ENCODE data around the gene RNF141.

The RNF141 gene

GRCh38 chr11:10561043-10561818 is 20.2 kb upstream of the RNF141 start:
- DNase-seq (ENCODE audit: low read depth in 1 of 2, low spot score in 1 of 2), result no peak

- no peak for DNase-seq (ENCODE audit: low read depth in 1 of 2, low spot score in 1 of 2)
Measured at GRCh38 chr11:10558288-10558687, 17.3 kb upstream of the RNF141 start.

GRCh38 chr11:10556590-10556989 is 15.6 kb upstream of the RNF141 start:
- no peak for DNase-seq (ENCODE audit: low read depth in 1 of 2, low spot score in 1 of 2)

GRCh38 chr11:10551845-10552352 is 10.9 kb upstream of the RNF141 start:
- no peak for DNase-seq (ENCODE audit: low read depth in 1 of 2, low spot score in 1 of 2)

GRCh38 chr11:10551290-10551592 is 10.3 kb upstream of the RNF141 start:
- DNase-seq (ENCODE audit: low read depth in 1 of 2, low spot score in 1 of 2), result no peak

- no peak for DNase-seq (ENCODE audit: low read depth in 1 of 2, low spot score in 1 of 2)
Measured at GRCh38 chr11:10550503-10551289, 9.7 kb upstream of the RNF141 start.

GRCh38 chr11:10544491-10545465 is 3.8 kb upstream of the RNF141 start:
- no peak for DNase-seq (ENCODE audit: low read depth in 1 of 2, low spot score in 1 of 2)

- no peak for DNase-seq (ENCODE audit: low read depth in 1 of 2, low spot score in 1 of 2)
Measured at GRCh38 chr11:10543782-10544181, 2.8 kb upstream of the RNF141 start.

GRCh38 chr11:10542776-10543175 is 1.8 kb upstream of the RNF141 start:
- no peak for DNase-seq (ENCODE audit: low read depth in 1 of 2, low spot score in 1 of 2)

GRCh38 chr11:10541561-10541930 is 559 bp upstream of the RNF141 start:
- no peak for DNase-seq (ENCODE audit: low read depth in 1 of 2, low spot score in 1 of 2)

GRCh38 chr11:10540546-10540914 is 457 bp downstream of the RNF141 start:
- DNase-seq (ENCODE audit: low read depth in 1 of 2, low spot score in 1 of 2), result no peak

GRCh38 chr11:10539339-10539738 is 1.6 kb downstream of the RNF141 start:
- DNase-seq (ENCODE audit: low read depth in 1 of 2, low spot score in 1 of 2), result no peak

- no peak for DNase-seq (ENCODE audit: low read depth in 1 of 2, low spot score in 1 of 2)
Measured at GRCh38 chr11:10538924-10539323, 2.1 kb downstream of the RNF141 start.

- no peak for DNase-seq (ENCODE audit: low read depth in 1 of 2, low spot score in 1 of 2)
Measured at GRCh38 chr11:10537600-10537999, 3.4 kb downstream of the RNF141 start.

GRCh38 chr11:10534316-10534715 is 6.7 kb downstream of the RNF141 start:
- DNase-seq (ENCODE audit: low read depth in 1 of 2, low spot score in 1 of 2), result no peak

GRCh38 chr11:10533323-10533722 is 7.7 kb downstream of the RNF141 start:
- DNase-seq (ENCODE audit: low read depth in 1 of 2, low spot score in 1 of 2), result no peak

GRCh38 chr11:10532526-10532925 is 8.5 kb downstream of the RNF141 start:
- DNase-seq (ENCODE audit: low read depth in 1 of 2, low spot score in 1 of 2), result no peak

- DNase-seq (ENCODE audit: low read depth in 1 of 2, low spot score in 1 of 2), result no peak
Measured at GRCh38 chr11:10529279-10529678, 11.7 kb downstream of the RNF141 start.

- no peak for DNase-seq (ENCODE audit: low read depth in 1 of 2, low spot score in 1 of 2)
Measured at GRCh38 chr11:10528121-10528520, 12.9 kb downstream of the RNF141 start.

GRCh38 chr11:10526974-10527918 is 13.7 kb downstream of the RNF141 start:
- no peak for DNase-seq (ENCODE audit: low read depth in 1 of 2, low spot score in 1 of 2)

Measured in activated T-helper 1 cell treated with anti-CD3 and anti-CD28 coated beads, Interleukin-2, amount 50 U/mL, for 16 hours (primary cell).